ENCODE measurements around the gene GBP2. TPM values are rescaled to one million over a fixed set of nuclear protein-coding genes. Genes with fewer than 3 reads are reported as not detected.
A peak's percentile ranks its signal among the peaks of the same experiment; 100 is the strongest.
"Not testable (repeated sequence)": the region's sequence is repeated elsewhere in the genome, so short reads cannot be mapped to it uniquely, and the experiment has no call there.

The GBP2 gene
- polyA plus RNA-seq, 4 donors = 44.9 to 90.8 (median 63.2) TPM

DNA sequence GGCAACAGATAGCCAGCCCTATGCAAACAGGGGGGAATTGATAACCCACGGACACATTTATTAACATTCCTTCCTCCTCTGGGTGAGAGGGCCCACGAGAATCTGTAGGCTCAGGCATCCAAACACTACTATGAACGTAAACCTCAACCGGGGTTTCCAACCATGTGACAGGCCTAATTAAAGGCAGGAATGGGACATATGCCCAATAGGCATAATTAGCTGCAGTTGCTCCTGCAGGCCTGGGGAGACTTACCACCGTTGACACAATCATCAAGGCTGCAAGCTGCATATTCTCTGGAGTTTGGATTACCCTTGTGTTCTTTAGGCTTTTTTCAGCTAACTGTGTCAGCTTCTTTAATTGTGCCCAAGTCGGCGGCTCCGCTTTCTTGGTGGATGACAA is 38.7 kb downstream of the GBP2 start:
- H3K4me1 ChIP-seq (ENCODE audit: control insufficient read depth in 3 of 3, insufficient read depth in 2 of 3, low read depth in 1 of 3, low read length in 2 of 3) = no peaks in the 10 kb centered on the region
- DNase-seq (no peak), FAIRE-seq (no peak)
- no peak overlapping the region for H3K4me3 ChIP-seq (ENCODE audit: low read depth in 1 of 3, low read length in 3 of 3)
- H3K27ac ChIP-seq (ENCODE audit: low read depth in 1 of 3, low read length in 2 of 3) = no peak overlapping the region
- WGBS, 3 donors = 70 to 77% (median 75%) methylated on average over 8 of the region's 8 CpGs
- no peaks in the 10 kb centered on the region for H3K9me3 ChIP-seq (ENCODE audit: control insufficient read depth in 2 of 2, insufficient read depth in 1 of 2, low read depth in 1 of 2, low read length in 1 of 2)
- no peaks in the 10 kb centered on the region for H3K27me3 ChIP-seq (ENCODE audit: control insufficient read depth in 3 of 3, insufficient read depth in 3 of 3, low read length in 3 of 3)
- no peaks in the 10 kb centered on the region for H3K36me3 ChIP-seq (ENCODE audit: control insufficient read depth in 3 of 3, insufficient read depth in 2 of 3, low read depth in 1 of 3, low read length in 3 of 3)

DNA sequence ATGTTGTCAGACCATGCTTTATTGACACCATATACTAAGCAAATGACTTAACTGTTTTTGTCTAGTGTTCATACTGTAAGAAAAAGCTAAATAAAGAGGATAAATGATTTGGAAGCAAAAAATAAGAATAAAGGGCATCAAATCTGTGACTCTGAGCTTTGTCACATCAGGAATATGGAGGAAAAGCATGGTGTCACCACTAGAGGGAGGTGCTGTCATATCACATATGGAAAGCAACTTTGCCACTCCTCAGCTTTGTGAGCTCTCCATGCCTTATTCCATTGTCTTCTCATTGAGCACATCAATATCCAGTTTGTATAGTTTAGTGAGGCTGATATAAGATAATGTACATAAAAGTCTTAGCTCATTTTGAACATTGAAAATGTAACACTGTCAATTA is 40.1 kb downstream of the GBP2 start:
- H3K27ac ChIP-seq (ENCODE audit: low read depth in 1 of 3, low read length in 2 of 3) = no peak overlapping the region
- H3K36me3 ChIP-seq (ENCODE audit: control insufficient read depth in 3 of 3, insufficient read depth in 2 of 3, low read depth in 1 of 3, low read length in 3 of 3) = no peaks in the 10 kb centered on the region
- DNase-seq = peak; percentile 52 to 76
- H3K27me3 ChIP-seq (ENCODE audit: control insufficient read depth in 3 of 3, insufficient read depth in 3 of 3, low read length in 3 of 3) = no peaks in the 10 kb centered on the region
- peaks cover 0 to 3% of the 10 kb centered on the region in 2 donors for H3K9me3 ChIP-seq (ENCODE audit: control insufficient read depth in 2 of 2, insufficient read depth in 1 of 2, low read depth in 1 of 2, low read length in 1 of 2)
- no peak overlapping the region for H3K4me3 ChIP-seq (ENCODE audit: low read depth in 1 of 3, low read length in 3 of 3)
- no peaks in the 10 kb centered on the region for H3K4me1 ChIP-seq (ENCODE audit: control insufficient read depth in 3 of 3, insufficient read depth in 2 of 3, low read depth in 1 of 3, low read length in 2 of 3)
- peak; percentile 57 for FAIRE-seq

DNA sequence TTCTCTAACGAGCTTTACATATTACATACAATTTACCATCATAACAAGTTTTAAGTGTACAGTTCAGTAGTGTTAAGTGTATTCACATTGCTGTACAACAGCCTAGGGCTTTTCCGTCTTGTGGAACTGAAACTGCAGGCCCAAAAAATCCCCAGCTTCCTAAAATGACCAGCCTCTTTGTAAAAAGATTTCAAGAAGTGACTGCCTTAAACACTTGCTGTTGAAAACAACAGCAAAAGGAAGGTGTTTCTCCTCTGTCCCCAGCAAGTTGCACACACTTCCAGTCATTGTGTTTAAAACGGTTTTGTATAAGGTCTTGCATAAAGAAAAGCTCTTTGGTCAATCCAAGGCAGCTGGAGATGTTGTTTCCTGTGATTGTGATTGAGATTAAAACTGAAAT is 44.9 kb downstream of the GBP2 start:
- Histone ChIP-seq H3K9me3 (ENCODE audit: control insufficient read depth in 2 of 2, insufficient read depth in 1 of 2, low read depth in 1 of 2, low read length in 1 of 2) (peaks cover 0 to 3% of the 10 kb centered on the region in 2 donors), H3K4me1 (ENCODE audit: control insufficient read depth in 3 of 3, insufficient read depth in 2 of 3, low read depth in 1 of 3, low read length in 2 of 3) (no peaks in the 10 kb centered on the region), H3K27me3 (ENCODE audit: control insufficient read depth in 3 of 3, insufficient read depth in 3 of 3, low read length in 3 of 3) (no peaks in the 10 kb centered on the region), H3K27ac (ENCODE audit: low read depth in 1 of 3, low read length in 2 of 3) (no peak overlapping the region), H3K36me3 (ENCODE audit: control insufficient read depth in 3 of 3, insufficient read depth in 2 of 3, low read depth in 1 of 3, low read length in 3 of 3) (no peaks in the 10 kb centered on the region), H3K4me3 (ENCODE audit: low read depth in 1 of 3, low read length in 3 of 3) (no peak overlapping the region)
- WGBS, 3 donors = 52 to 61% (median 61%) methylated on average over 3 of the region's 3 CpGs
- DNase-seq = no peak
- peak; percentile 19 for FAIRE-seq

DNA sequence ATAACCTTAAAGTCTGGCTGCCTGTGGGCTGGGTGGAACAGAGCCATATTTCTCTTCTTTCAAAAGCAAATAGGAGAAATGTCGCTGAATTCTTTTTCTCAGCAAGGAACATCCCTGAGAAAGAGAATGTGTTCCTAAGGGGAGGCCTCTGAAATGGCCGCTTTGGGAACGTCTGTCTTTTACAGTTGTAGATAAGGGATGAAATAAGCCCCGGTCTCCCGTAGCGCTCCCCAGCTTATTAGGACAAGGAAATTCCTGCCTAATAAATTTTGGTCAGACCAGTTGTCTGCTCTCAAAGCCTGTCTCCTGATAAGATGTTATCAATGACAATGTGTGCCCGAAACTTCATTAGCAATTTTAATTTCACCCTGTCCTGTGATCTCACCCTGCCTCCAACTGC is 45.8 kb downstream of the GBP2 start:
- not testable (repeated sequence) for H3K9me3 ChIP-seq (ENCODE audit: control insufficient read depth in 2 of 2, insufficient read depth in 1 of 2, low read depth in 1 of 2, low read length in 1 of 2); FAIRE-seq; H3K27me3 ChIP-seq (ENCODE audit: control insufficient read depth in 3 of 3, insufficient read depth in 3 of 3, low read length in 3 of 3); H3K4me1 ChIP-seq (ENCODE audit: control insufficient read depth in 3 of 3, insufficient read depth in 2 of 3, low read depth in 1 of 3, low read length in 2 of 3); H3K36me3 ChIP-seq (ENCODE audit: control insufficient read depth in 3 of 3, insufficient read depth in 2 of 3, low read depth in 1 of 3, low read length in 3 of 3); H3K4me3 ChIP-seq (ENCODE audit: low read depth in 1 of 3, low read length in 3 of 3); H3K27ac ChIP-seq (ENCODE audit: low read depth in 1 of 3, low read length in 2 of 3); DNase-seq
- 89 to 95% (median 92%) methylated on average over 7 of the region's 7 CpGs for WGBS, 3 donors

DNA sequence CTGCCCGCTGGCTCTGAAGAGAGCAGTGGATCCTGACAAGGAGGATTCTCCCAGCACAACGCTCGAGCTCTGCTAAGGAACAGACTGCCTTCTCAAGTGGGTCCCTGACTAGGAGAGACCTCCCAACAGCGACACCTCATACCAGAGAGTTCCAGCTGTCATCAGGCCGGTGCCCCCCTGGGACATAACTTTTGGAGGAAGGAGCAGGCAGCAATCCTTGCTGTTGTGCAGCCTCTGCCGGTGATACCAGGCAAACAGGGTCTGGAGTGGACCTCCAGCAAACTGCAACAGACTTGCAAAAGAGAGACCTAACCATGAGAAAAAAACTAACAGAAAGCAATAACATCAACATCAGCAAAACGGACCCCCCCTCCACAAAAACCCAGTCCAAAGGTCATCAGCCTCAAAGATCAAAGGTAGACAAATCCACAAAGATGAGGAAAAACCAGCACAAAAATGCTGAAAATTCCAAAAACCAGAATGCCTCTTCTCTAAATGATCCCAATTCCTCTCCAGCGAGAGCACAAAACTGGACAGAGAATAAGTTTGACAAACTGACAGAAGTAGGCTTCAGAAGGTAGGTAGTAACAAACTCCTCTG is 53.3 kb downstream of the GBP2 start:
- H3K27me3 ChIP-seq (ENCODE audit: control insufficient read depth in 3 of 3, insufficient read depth in 3 of 3, low read length in 3 of 3); H3K4me3 ChIP-seq (ENCODE audit: low read depth in 1 of 3, low read length in 3 of 3); FAIRE-seq; H3K4me1 ChIP-seq (ENCODE audit: control insufficient read depth in 3 of 3, insufficient read depth in 2 of 3, low read depth in 1 of 3, low read length in 2 of 3); H3K9me3 ChIP-seq (ENCODE audit: control insufficient read depth in 2 of 2, insufficient read depth in 1 of 2, low read depth in 1 of 2, low read length in 1 of 2); DNase-seq; H3K36me3 ChIP-seq (ENCODE audit: control insufficient read depth in 3 of 3, insufficient read depth in 2 of 3, low read depth in 1 of 3, low read length in 3 of 3); H3K27ac ChIP-seq (ENCODE audit: low read depth in 1 of 3, low read length in 2 of 3): not testable (repeated sequence)
- WGBS, 3 donors = 58 to 74% (median 70%) methylated on average over 8 of the region's 8 CpGs

DNA sequence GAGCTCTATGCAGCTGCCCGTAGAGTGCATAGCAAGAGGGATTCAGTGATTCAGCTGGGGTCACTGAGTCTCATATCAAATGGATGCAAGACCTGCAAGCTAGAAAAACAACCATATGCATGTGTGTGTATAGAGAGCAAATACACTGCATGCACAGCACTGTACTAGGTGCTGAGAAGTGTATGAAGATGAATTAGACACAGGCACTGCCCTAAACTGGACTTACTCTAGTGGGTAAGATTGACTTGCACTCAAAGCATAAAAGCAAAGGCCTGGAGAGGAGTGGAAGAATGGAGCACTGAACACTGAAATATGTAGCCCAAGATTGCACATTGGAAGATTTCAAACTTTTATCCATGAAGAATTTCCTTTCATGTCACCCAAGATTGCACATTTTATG is 55.4 kb downstream of the GBP2 start:
- Histone ChIP-seq H3K36me3 (ENCODE audit: control insufficient read depth in 3 of 3, insufficient read depth in 2 of 3, low read depth in 1 of 3, low read length in 3 of 3) (no peaks in the 10 kb centered on the region), H3K27me3 (ENCODE audit: control insufficient read depth in 3 of 3, insufficient read depth in 3 of 3, low read length in 3 of 3) (no peaks in the 10 kb centered on the region), H3K27ac (ENCODE audit: low read depth in 1 of 3, low read length in 2 of 3) (peak overlapping the region in 1 of 3 donors; percentile 60), H3K4me1 (ENCODE audit: control insufficient read depth in 3 of 3, insufficient read depth in 2 of 3, low read depth in 1 of 3, low read length in 2 of 3) (peaks cover 0 to 2% (median 1%) of the 10 kb centered on the region in 3 donors), H3K4me3 (ENCODE audit: low read depth in 1 of 3, low read length in 3 of 3) (no peak overlapping the region), H3K9me3 (ENCODE audit: control insufficient read depth in 2 of 2, insufficient read depth in 1 of 2, low read depth in 1 of 2, low read length in 1 of 2) (no peaks in the 10 kb centered on the region)
- no peak for DNase-seq
- no peak for FAIRE-seq
- WGBS, 3 donors = 70 to 88% (median 77%) methylated on average over 1 of the region's 1 CpG

DNA sequence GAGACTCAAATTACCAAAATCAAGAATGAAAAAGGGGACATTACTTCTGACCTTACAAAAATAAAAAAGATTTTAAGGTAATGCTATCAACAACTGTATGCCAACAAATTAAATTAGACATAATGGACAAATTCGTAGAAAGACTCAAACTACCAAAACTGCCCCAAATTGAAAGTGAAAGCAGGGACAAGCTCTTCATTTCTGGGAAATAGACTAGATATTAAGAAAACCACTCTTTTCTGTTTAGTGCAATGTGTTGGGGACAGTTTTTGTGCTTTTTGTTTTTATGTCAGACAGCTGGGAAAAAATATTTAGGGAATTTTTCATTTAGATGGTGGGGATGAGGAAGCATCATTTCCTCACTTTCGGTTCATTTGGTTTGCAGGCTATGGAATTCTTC is 56.0 kb downstream of the GBP2 start:
- FAIRE-seq (no peak), DNase-seq (no peak)
- no peaks in the 10 kb centered on the region for H3K36me3 ChIP-seq (ENCODE audit: control insufficient read depth in 3 of 3, insufficient read depth in 2 of 3, low read depth in 1 of 3, low read length in 3 of 3)
- H3K9me3 ChIP-seq (ENCODE audit: control insufficient read depth in 2 of 2, insufficient read depth in 1 of 2, low read depth in 1 of 2, low read length in 1 of 2) = no peaks in the 10 kb centered on the region
- no peaks in the 10 kb centered on the region for H3K27me3 ChIP-seq (ENCODE audit: control insufficient read depth in 3 of 3, insufficient read depth in 3 of 3, low read length in 3 of 3)
- WGBS, 3 donors = 33 to 79% (median 47%) methylated on average over 2 of the region's 2 CpGs
- peaks cover 0 to 4% (median 2%) of the 10 kb centered on the region in 3 donors for H3K4me1 ChIP-seq (ENCODE audit: control insufficient read depth in 3 of 3, insufficient read depth in 2 of 3, low read depth in 1 of 3, low read length in 2 of 3)
- H3K4me3 ChIP-seq (ENCODE audit: low read depth in 1 of 3, low read length in 3 of 3) = no peak overlapping the region
- H3K27ac ChIP-seq (ENCODE audit: low read depth in 1 of 3, low read length in 2 of 3) = no peak overlapping the region

DNA sequence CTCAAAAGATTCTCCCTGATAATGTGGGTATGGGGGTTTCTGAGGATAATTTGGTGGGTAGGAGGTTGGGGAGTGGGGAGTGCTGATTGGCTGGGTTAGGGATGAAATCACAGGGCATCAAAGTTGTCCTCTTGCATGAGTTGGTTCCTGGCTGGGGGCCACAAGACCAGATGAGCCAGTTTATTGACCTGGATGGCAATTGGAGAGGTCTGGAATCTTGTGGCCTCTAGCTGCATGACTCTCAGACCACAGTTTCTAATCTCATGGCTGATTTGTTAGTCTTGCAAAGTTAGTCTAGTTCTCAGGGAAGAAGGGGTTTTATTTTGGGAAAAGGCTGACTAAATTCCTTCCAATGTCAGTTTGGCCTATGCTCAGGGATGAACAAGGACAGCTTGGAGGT is 57.6 kb downstream of the GBP2 start:
- peaks cover 0 to 8% (median 2%) of the 10 kb centered on the region in 3 donors for H3K4me1 ChIP-seq (ENCODE audit: control insufficient read depth in 3 of 3, insufficient read depth in 2 of 3, low read depth in 1 of 3, low read length in 2 of 3)
- no peak for FAIRE-seq
- DNase-seq = no peak
- H3K27ac ChIP-seq (ENCODE audit: low read depth in 1 of 3, low read length in 2 of 3) = no peak overlapping the region
- no peaks in the 10 kb centered on the region for H3K36me3 ChIP-seq (ENCODE audit: control insufficient read depth in 3 of 3, insufficient read depth in 2 of 3, low read depth in 1 of 3, low read length in 3 of 3)
- no peaks in the 10 kb centered on the region for H3K9me3 ChIP-seq (ENCODE audit: control insufficient read depth in 2 of 2, insufficient read depth in 1 of 2, low read depth in 1 of 2, low read length in 1 of 2)
- H3K27me3 ChIP-seq (ENCODE audit: control insufficient read depth in 3 of 3, insufficient read depth in 3 of 3, low read length in 3 of 3) = no peaks in the 10 kb centered on the region
- no peak overlapping the region for H3K4me3 ChIP-seq (ENCODE audit: low read depth in 1 of 3, low read length in 3 of 3)
